ENCODE data around the gene FOXF1. TPM values are rescaled to one million over a fixed set of nuclear protein-coding genes. Genes with fewer than 3 reads are reported as not detected.

The FOXF1 gene
- total and polyA plus RNA-seq, 2 of the 13 experiments (the other 11 are each of a cell fraction or from before 2014, with no cell fraction given) = not detected

- H3K4me3 ChIP-seq (replicated peaks in 1 of 3; ENCODE audit: insufficient read depth in 1 of 3, low read depth in 2 of 3, low read length in 3 of 3) = no peak overlapping the region
- ChIA-PET CTCF (ENCODE audit: low intra/inter-chr PET ratio, low total read pairs) (no interaction called here), POLR2A (no interaction called here)
- H3K9me3 ChIP-seq (ENCODE audit: low read length) = no peaks in the 10 kb centered on the region
- H3K4me2 ChIP-seq (ENCODE audit: low read depth, low read length) = no peak overlapping the region
- H3K79me2 ChIP-seq (ENCODE audit: insufficient read depth, low read length) = no peaks in the 10 kb centered on the region
- FAIRE-seq (no peak), DNase-seq (ENCODE audit: low spot score) (no peak), ATAC-seq (no peak)
- peaks cover 3 to 22% of the 10 kb centered on the region in 2 experiments; a peak in 4 of 5 replicates for H3K36me3 ChIP-seq (replicated peaks in 1 of 2; ENCODE audit: control insufficient read depth in 1 of 2, insufficient read depth in 2 of 2, low read length in 2 of 2)
- H3K27ac ChIP-seq (ENCODE audit: extremely low read length, insufficient read depth, low read length) = no peak overlapping the region
- no TSS peak for BruUV-seq (replicated peaks)
- in situ Hi-C loops (cut with HindIII; ENCODE audit: extremely low pct_ligation_motif_present, low pct_unique_long_range_greater_than_20kb) (no loop called here), intact Hi-C loops (cut with micrococcal nuclease; ENCODE audit: unreplicated experiment) (no loop called here)
- WGBS (ENCODE audit: low lambda C conversion rate) = over 99% methylated on average over 8 of the region's 8 CpGs
- H3K4me1 ChIP-seq (ENCODE audit: insufficient read depth, low read length) = no peaks in the 10 kb centered on the region
- H3K27me3 ChIP-seq (ENCODE audit: control insufficient read depth in 1 of 2, insufficient read depth in 2 of 2, low read length in 2 of 2) = no peaks in the 10 kb centered on the region
- no peak overlapping the region for H2AFZ ChIP-seq (ENCODE audit: low read length)
- H4K20me1 ChIP-seq (ENCODE audit: insufficient read depth, low read length) = no peaks in the 10 kb centered on the region
- H3K9ac ChIP-seq (ENCODE audit: insufficient read depth, low read depth, low read length) = no peak overlapping the region
- TF ChIP-seq SP5 (CRISPR knock-in tag; IDR thresholded peaks at IDR 0.05; ENCODE audit: borderline replicate concordance, low read depth) (no peak), ZNF550 (CRISPR knock-in tag; IDR thresholded peaks at IDR 0.05; ENCODE audit: borderline replicate concordance) (no peak), ZNF276 (CRISPR knock-in tag; IDR thresholded peaks at IDR 0.05; ENCODE audit: low read depth) (no peak), ZNF589 (CRISPR knock-in tag; conservative IDR thresholded peaks at IDR 0.05) (no peak), ZKSCAN5 (CRISPR knock-in tag; IDR thresholded peaks at IDR 0.05) (no peak), PLSCR1 (CRISPR knock-in tag; IDR thresholded peaks at IDR 0.05; ENCODE audit: borderline replicate concordance) (no peak), SNAPC4 (CRISPR knock-in tag; IDR thresholded peaks at IDR 0.05) (no peak), ZNF580 (CRISPR knock-in tag; IDR thresholded peaks at IDR 0.05; ENCODE audit: borderline replicate concordance, low read depth) (no peak), ZNF34 (CRISPR knock-in tag; IDR thresholded peaks at IDR 0.05; ENCODE audit: borderline replicate concordance) (no peak), ZNF567 (CRISPR knock-in tag; IDR thresholded peaks at IDR 0.05; ENCODE audit: borderline replicate concordance) (no peak), NFIB (CRISPR knock-in tag; IDR thresholded peaks at IDR 0.05; ENCODE audit: borderline replicate concordance) (no peak), YY1 (IDR thresholded peaks at IDR 0.05; ENCODE audit: insufficient read depth, insufficient replicate concordance, low read depth, low read length) (no peak), PAF1 (CRISPR knock-in tag; IDR thresholded peaks at IDR 0.05) (no peak), PHF8 (CRISPR knock-in tag; IDR thresholded peaks at IDR 0.05) (no peak), TFAP4 (IDR thresholded peaks at IDR 0.05; ENCODE audit: borderline replicate concordance, low read depth) (no peak), ZNF607 (CRISPR knock-in tag; IDR thresholded peaks at IDR 0.05; ENCODE audit: borderline replicate concordance) (no peak)
These were observed 23.5 kb downstream of the FOXF1 start for GRCh38 chr16:86533767-86534351.

Measured in HepG2 (cell line).